Activated T-cell treated with anti-CD3 and anti-CD28 coated beads for 24 hours (primary cell): ENCODE results near the gene HORMAD2.

Source experiments
- DNase-seq: peaks from one replicate; pipeline ENCODE4 v3.0.0-alpha.2; 2020; ENCODE audit warnings: low read depth

Gene HORMAD2

GRCh38 chr22:30113494-30113893 is 33.2 kb downstream of the HORMAD2 start:
- DNase-seq = no peak

GRCh38 chr22:30114361-30114760 is 34.1 kb downstream of the HORMAD2 start:
- DNase-seq = no peak

- no peak for DNase-seq
Observed at GRCh38 chr22:30115705-30116104, 35.4 kb downstream of the HORMAD2 start.

- DNase-seq = no peak
Observed at GRCh38 chr22:30116362-30117117, 36.3 kb downstream of the HORMAD2 start.

GRCh38 chr22:30117256-30117655 is 37.0 kb downstream of the HORMAD2 start:
- DNase-seq = no peak

- DNase-seq = no peak
Observed at GRCh38 chr22:30118291-30118690, 38.0 kb downstream of the HORMAD2 start.

- no peak for DNase-seq
Observed at GRCh38 chr22:30121960-30122359, 41.7 kb downstream of the HORMAD2 start.

- DNase-seq = no peak
Observed at GRCh38 chr22:30123463-30123862, 43.2 kb downstream of the HORMAD2 start.

GRCh38 chr22:30127749-30128166 is 47.5 kb downstream of the HORMAD2 start:
- no peak for DNase-seq

GRCh38 chr22:30128511-30128910 is 48.2 kb downstream of the HORMAD2 start:
- no peak for DNase-seq

- DNase-seq = no peak
Observed at GRCh38 chr22:30129636-30130035, 49.4 kb downstream of the HORMAD2 start.

GRCh38 chr22:30132290-30132996 is 52.2 kb downstream of the HORMAD2 start:
- DNase-seq = no peak

GRCh38 chr22:30140414-30140813 is 60.1 kb downstream of the HORMAD2 start:
- no peak for DNase-seq

- no peak for DNase-seq
Observed at GRCh38 chr22:30143265-30143664, 63.0 kb downstream of the HORMAD2 start.

GRCh38 chr22:30144391-30144790 is 64.1 kb downstream of the HORMAD2 start:
- DNase-seq = no peak

- no peak for DNase-seq
Observed at GRCh38 chr22:30150212-30150611, 69.9 kb downstream of the HORMAD2 start.

GRCh38 chr22:30158277-30158676 is 78.0 kb downstream of the HORMAD2 start:
- DNase-seq = no peak

- DNase-seq = no peak
Observed at GRCh38 chr22:30158744-30159500, 78.7 kb downstream of the HORMAD2 start.

- DNase-seq = no peak
Observed at GRCh38 chr22:30159561-30160353, 79.5 kb downstream of the HORMAD2 start.

- no peak for DNase-seq
Observed at GRCh38 chr22:30161051-30161469, 80.8 kb downstream of the HORMAD2 start.

- DNase-seq = no peak
Observed at GRCh38 chr22:30167296-30167695, 87.0 kb downstream of the HORMAD2 start.

- DNase-seq = no peak
Observed at GRCh38 chr22:30167734-30168133, 87.5 kb downstream of the HORMAD2 start.
